Gastroesophageal sphincter (tissue), 4 donors: ENCODE results near the gene LTBP1. TPM values are rescaled to one million over a fixed set of nuclear protein-coding genes. Genes with fewer than 3 reads are reported as not detected.
"Not testable (repeated sequence)": the region's sequence is repeated elsewhere in the genome, so short reads cannot be mapped to it uniquely, and the experiment has no call there.

Experiments used
- ATAC-seq: fragments of 150-250 bp; one replicate; pipeline ENCODE4 v1.9.1; 2016; ENCODE audit warnings: mild to moderate bottlenecking, moderate library complexity
- H3K27ac ChIP-seq, 4 donors: fragments of 200-600 bp; sonication (generic) in 3 of 4; 1 replicate in 3 of 4; 2 replicates in 1 of 4; pipeline ENCODE4 v1.5.1; 2016 to 2019
- H3K27me3 ChIP-seq: fragments of 200-600 bp; sonication (generic); one replicate; pipeline ENCODE4 v1.5.1; 2019
- H3K36me3 ChIP-seq, 2 donors: fragments of 200-600 bp; sonication (generic); one replicate each; pipeline ENCODE4 v1.5.1; 2019; ENCODE audit warnings: control low read depth in 1 of 2
- H3K4me1 ChIP-seq, 3 donors: fragments of 200-600 bp; sonication (generic); 1 replicate in 2 of 3; 2 replicates in 1 of 3; pipeline ENCODE4 v1.5.1; 2016 to 2019; ENCODE audit warnings: control low read depth in 2 of 3
- H3K4me3 ChIP-seq, 2 donors: fragments of 200-600 bp; sonication (generic); one replicate each; pipeline ENCODE4 v1.5.1; 2019; ENCODE audit warnings: mild to moderate bottlenecking in 1 of 2, moderate library complexity in 1 of 2
- H3K9me3 ChIP-seq, 3 donors: fragments of 200-600 bp; sonication (generic); one replicate each; pipeline ENCODE4 v1.5.1; 2017 to 2019; ENCODE audit warnings: control low read depth in 2 of 3
- CTCF ChIP-seq, 4 experiments: fragments of 200-600 bp in 2 of 4; fragments of 450-650 bp in 2 of 4; sonication (generic) in 1 of 4; IDR thresholded peaks; one replicate each; pipeline ENCODE4 v1.5.1; 2017 to 2019; ENCODE audit warnings: antibody characterized with exemption in 4 of 4, mild to moderate bottlenecking in 2 of 4, moderate library complexity in 2 of 4
- EP300 ChIP-seq: sonication (generic); formaldehyde crosslinking; IDR thresholded peaks from one replicate; pipeline ENCODE4 v1.6.1; 2017; ENCODE audit warnings: antibody characterized with exemption, mild to moderate bottlenecking
- POLR2A ChIP-seq, 2 donors: fragments of 450-650 bp; IDR thresholded peaks; one replicate each; pipeline ENCODE4 v1.6.1; 2017; ENCODE audit warnings: antibody characterized with exemption in 2 of 2, mild to moderate bottlenecking in 2 of 2, moderate library complexity in 1 of 2
- POLR2AphosphoS5 ChIP-seq: sonication (generic); formaldehyde crosslinking; IDR thresholded peaks from one replicate; pipeline ENCODE4 v1.6.1; 2017; ENCODE audit warnings: antibody characterized with exemption
- WGBS, 2 donors: methylation state at CpG; one replicate each; pipeline ENCODE4 v1.1.5; 2018; ENCODE audit warnings: low coverage in 1 of 2; 5-methylcytosine and 5-hydroxymethylcytosine counted together
- total RNA-seq, 4 donors: library from RNA; depleted of rRNA; stranded (reverse); fragments of >200 nt; gene quantifications; one replicate each; pipeline ENCODE4 v1.1.0, GENCODE V29; 2016

Gene LTBP1
- total RNA-seq, 4 donors from 2014 or later, result 238 to 493 (median 378) TPM

GRCh38 chr2:33441235-33441810 lies 494.6 kb downstream of the LTBP1 start:
- Histone ChIP-seq H3K9me3 (no peaks in the 10 kb centered on the region), H3K27me3 (no peaks in the 10 kb centered on the region), H3K27ac (peak overlapping the region in 1 of 4 donors; percentile 26), H3K36me3 (no peaks in the 10 kb centered on the region), H3K4me3 (no peak overlapping the region), H3K4me1 (peaks cover under 1 to 38% (median 9%) of the 10 kb centered on the region in 3 donors)
- ATAC-seq, result peak; percentile 66
- 18 to 30% methylated on average over 2 to 3 of the region's 3 CpGs for WGBS, 2 donors
- TF ChIP-seq EP300 (no peak), POLR2A (IDR thresholded peaks at IDR 0.05) (no peak), CTCF (IDR thresholded peaks at IDR 0.05) (peak; percentile 53 to 82 (median 76)), POLR2AphosphoS5 (peak; percentile 24)

GRCh38 chr2:33442052-33442451 lies 495.3 kb downstream of the LTBP1 start:
- Histone ChIP-seq H3K27ac (peak overlapping the region in 2 of 4 donors; percentile 4 to 35), H3K4me1 (peaks cover 0 to 30% (median 6%) of the 10 kb centered on the region in 3 donors)
- not testable (repeated sequence) for ATAC-seq, H3K36me3 ChIP-seq, H3K9me3 ChIP-seq, H3K4me3 ChIP-seq, H3K27me3 ChIP-seq
- WGBS, 2 donors, result 96 to 98% methylated on average over 9 of the region's 9 CpGs

GRCh38 chr2:33442528-33443079 lies 495.9 kb downstream of the LTBP1 start:
- Histone ChIP-seq H3K4me1 (peaks cover 0 to 26% (median 2%) of the 10 kb centered on the region in 3 donors), H3K27ac (peak overlapping the region in 2 of 4 donors; percentile 4 to 35), H3K4me3 (no peak overlapping the region), H3K9me3 (no peaks in the 10 kb centered on the region), H3K36me3 (no peaks in the 10 kb centered on the region), H3K27me3 (no peaks in the 10 kb centered on the region)
- 40 to 56% methylated on average over 6 of the region's 6 CpGs for WGBS, 2 donors
- TF ChIP-seq POLR2A (IDR thresholded peaks at IDR 0.05) (no peak), CTCF (IDR thresholded peaks at IDR 0.05) (no peak), EP300 (no peak), POLR2AphosphoS5 (no peak)
- ATAC-seq, result peak; percentile 31

- TF ChIP-seq POLR2A (IDR thresholded peaks at IDR 0.05), result no peak
- no peak for TF ChIP-seq POLR2AphosphoS5
- Histone ChIP-seq H3K4me1 (peaks cover 0 to 18% (median 0%) of the 10 kb centered on the region in 3 donors), H3K4me3 (no peak overlapping the region), H3K27me3 (no peaks in the 10 kb centered on the region), H3K27ac (peak overlapping the region in 3 of 4 donors; percentile 4 to 35 (median 25)), H3K36me3 (no peaks in the 10 kb centered on the region), H3K9me3 (no peaks in the 10 kb centered on the region)
- peak; percentile 64 for ATAC-seq
- WGBS, 2 donors, result 66 to 68% methylated on average over 3 of the region's 3 CpGs
Observed at GRCh38 chr2:33443274-33443829, 496.6 kb downstream of the LTBP1 start.

DNA sequence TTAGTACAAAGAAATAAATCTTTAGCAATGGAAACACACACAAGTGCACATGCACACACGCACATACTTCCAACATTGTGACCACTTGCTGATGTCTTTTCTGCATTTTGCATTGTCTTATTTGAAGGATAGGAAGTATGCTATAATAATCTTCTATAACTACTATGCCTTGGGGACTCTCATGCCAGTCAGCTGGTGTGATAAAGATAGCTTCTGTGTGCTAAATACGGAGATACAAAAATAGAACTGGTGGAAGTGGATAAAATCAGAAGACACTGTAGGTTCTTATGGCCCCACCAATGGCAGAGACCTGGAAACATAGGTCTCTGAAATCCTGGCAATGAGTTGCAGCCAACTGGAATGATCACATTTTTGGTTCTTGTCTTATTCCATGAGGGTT lies 498.2 kb downstream of the LTBP1 start:
- TF ChIP-seq EP300 (no peak), CTCF (IDR thresholded peaks at IDR 0.05) (no peak), POLR2AphosphoS5 (no peak), POLR2A (IDR thresholded peaks at IDR 0.05) (no peak)
- 47 to 59% methylated on average over 2 of the region's 2 CpGs for WGBS, 2 donors
- H3K4me1 ChIP-seq, result peaks cover 0 to 17% (median 0%) of the 10 kb centered on the region in 3 donors
- H3K27ac ChIP-seq, result no peak overlapping the region
- no peak for ATAC-seq
- H3K9me3 ChIP-seq, result no peaks in the 10 kb centered on the region
- no peak overlapping the region for H3K4me3 ChIP-seq
- H3K27me3 ChIP-seq, result no peaks in the 10 kb centered on the region
- no peaks in the 10 kb centered on the region for H3K36me3 ChIP-seq
